Left lobe of liver (tissue), 2 donors: ENCODE measurements around the gene TUBGCP6. TPM values are rescaled to one million over a fixed set of nuclear protein-coding genes. Genes with fewer than 3 reads are reported as not detected.

Experiments
- ATAC-seq: fragments of 200-7000 bp; cut with Tn5 transposase; one replicate; pipeline ENCODE4 v1.9.1; 2020; ENCODE audit warnings: mild to moderate bottlenecking, moderate library complexity
- DNase-seq: peaks from one replicate; pipeline ENCODE4 v3.0.0-alpha.2; 2020; ENCODE audit warnings: low spot score
- total RNA-seq: library from RNA; stranded (reverse); gene quantifications from one replicate; pipeline ENCODE4 v1.2.1, GENCODE V29; 2021
- donor health status: DM: no; HTN: no; CAD: no; lungs with moderate emphysema.
- donor health status: DM: no; HTN: yes; CAD: no.

TUBGCP6 gene
- total RNA-seq, 1 donor from 2014 or later, result 21.3 TPM

DNA sequence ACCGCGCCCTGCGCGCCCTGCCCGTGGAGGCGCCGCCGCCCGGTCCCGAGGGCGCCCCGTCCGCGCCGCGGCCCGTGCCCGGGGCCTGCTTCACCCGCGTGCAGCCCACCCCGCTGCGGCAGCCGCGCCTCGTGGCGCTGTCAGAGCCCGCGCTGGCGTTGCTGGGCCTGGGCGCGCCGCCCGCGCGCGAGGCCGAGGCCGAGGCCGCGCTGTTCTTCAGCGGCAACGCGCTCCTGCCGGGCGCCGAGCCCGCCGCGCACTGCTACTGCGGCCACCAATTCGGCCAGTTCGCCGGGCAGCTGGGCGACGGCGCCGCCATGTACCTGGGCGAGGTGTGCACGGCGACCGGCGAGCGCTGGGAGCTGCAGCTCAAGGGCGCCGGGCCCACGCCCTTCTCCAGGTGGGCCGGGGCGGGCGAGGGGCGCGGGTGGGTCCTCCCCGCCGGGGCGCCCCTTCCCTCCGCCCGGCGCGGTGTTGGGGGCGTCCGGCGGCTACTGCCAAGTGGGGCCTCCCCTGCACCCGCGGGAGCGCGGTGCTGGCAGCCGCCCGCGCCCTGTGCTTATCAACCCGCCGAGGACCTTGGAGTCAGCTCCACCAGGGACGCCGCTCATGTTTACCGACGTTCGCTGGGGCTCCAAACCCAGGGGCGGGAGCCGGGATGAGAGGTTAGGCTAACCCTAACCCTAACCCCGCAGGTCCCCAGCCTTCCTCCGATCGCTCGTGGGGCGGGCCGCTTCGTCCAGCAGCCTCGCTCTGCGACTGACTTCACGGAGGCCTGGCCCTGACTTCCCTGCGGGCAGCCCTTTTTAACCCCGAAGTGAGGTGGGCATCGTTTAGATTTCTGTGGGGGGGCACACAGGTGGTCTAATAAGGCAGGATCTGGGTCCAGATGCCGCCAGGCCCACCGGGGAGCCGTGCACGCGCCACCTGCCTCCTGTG, 43.4 kb downstream of the TUBGCP6 start:
- ATAC-seq, result peak; percentile 1
- no peak for DNase-seq

DNA sequence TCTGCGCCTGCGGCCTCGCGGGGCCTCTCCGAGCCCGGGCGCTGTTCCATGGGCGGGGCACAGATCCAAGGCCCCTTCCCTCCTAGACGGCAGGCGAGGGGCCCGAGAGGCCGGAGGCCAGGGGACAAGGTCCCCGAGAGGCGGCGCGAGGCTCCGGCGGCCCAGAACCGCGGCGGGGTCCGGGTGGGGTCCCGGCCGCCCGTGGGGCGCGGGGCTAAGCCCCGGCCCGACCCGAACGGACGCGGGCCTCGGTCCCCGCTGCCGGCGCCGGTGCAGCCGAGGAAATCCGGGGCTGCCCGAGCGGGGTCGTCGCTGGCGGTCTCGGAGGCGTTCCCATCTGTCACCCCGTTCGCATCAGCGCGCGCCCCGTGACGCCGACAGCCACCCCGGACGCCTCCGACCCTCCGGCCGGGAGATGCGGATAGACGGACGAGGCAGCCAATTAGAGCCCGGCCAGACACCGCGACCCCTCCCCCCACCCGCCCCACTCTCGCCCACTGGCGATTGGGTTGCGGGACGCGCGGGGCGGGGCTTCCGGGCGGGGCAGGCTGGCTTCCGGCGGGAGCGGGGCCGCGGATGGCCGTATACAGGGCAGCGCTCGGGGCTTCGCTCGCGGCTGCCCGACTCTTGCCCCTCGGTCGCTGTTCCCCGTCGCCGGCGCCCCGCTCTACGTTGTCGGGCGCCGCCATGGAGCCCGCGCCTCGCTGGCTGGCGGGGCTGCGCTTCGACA, 44.2 kb downstream of the TUBGCP6 start, which contains the start of gene SELENOO:
TSS of gene SELENOO (plus strand) at position 551 of the 730 bp plus-strand sequence. CDS start at position 577, 26 bp downstream.
- DNase-seq (peak; percentile 96), ATAC-seq (peak; percentile 70)

- peak; percentile 0 for ATAC-seq
- DNase-seq, result no peak
Measured at GRCh38 chr22:50199829-50200460, 44.9 kb downstream of the TUBGCP6 start.

GRCh38 chr22:50199251-50199721, 45.5 kb downstream of the TUBGCP6 start:
- ATAC-seq, result peak; percentile 4
- DNase-seq, result peak; percentile 59

DNA sequence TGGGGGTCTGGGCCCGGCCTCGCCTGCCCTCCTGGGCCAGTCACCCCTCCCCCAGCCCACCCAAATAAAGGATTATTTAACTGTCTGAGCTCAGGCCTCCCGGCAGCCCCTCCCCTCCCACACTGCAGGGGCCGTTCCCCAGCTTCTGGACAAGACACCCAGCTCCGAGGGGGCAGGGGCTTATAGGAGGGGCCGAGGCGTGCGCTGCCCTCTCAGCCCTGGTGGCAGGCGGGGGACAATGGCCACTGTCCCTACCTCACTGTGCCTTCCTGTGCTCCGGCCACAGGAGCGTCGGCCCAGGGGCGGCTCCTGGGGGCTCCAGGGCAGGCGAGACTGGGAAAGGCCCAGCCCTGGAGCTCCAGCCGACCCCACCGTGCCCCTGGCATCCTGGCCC, 46.2 kb downstream of the TUBGCP6 start:
- ATAC-seq, result no peak
- DNase-seq, result no peak

DNA sequence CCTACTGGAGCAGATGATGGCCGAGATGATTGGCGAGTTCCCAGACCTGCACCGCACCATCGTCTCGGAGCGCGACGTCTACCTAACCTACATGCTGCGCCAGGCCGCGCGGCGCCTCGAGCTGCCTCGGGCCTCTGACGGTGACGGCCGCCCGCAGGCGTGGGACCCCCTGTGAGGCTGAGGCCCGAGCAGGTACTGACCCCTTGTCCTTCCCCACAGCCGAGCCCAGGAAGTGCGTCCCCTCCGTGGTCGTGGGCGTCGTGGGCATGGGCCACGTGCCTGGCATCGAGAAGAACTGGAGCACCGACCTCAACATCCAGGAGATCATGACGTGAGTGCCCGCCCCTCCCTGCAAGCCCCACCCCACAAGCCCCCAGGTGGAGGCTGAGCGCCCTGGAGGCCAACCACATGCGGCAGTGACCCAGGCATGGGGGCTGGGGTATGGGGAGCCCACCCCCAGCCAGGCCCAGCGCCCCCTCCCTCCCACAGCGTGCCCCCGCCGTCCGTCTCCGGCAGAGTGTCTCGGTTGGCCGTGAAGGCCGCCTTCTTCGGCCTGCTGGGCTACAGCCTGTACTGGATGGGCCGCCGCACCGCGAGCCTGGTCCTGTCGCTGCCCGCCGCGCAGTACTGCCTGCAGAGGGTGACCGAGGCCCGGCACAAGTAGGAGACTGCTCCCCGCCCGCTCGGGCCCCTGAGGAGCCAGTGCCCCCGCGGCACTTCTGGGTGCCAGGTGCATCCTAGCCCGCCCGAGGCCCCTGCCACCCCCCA, 46.8 kb downstream of the TUBGCP6 start:
- ATAC-seq, result no peak
- no peak for DNase-seq

DNA sequence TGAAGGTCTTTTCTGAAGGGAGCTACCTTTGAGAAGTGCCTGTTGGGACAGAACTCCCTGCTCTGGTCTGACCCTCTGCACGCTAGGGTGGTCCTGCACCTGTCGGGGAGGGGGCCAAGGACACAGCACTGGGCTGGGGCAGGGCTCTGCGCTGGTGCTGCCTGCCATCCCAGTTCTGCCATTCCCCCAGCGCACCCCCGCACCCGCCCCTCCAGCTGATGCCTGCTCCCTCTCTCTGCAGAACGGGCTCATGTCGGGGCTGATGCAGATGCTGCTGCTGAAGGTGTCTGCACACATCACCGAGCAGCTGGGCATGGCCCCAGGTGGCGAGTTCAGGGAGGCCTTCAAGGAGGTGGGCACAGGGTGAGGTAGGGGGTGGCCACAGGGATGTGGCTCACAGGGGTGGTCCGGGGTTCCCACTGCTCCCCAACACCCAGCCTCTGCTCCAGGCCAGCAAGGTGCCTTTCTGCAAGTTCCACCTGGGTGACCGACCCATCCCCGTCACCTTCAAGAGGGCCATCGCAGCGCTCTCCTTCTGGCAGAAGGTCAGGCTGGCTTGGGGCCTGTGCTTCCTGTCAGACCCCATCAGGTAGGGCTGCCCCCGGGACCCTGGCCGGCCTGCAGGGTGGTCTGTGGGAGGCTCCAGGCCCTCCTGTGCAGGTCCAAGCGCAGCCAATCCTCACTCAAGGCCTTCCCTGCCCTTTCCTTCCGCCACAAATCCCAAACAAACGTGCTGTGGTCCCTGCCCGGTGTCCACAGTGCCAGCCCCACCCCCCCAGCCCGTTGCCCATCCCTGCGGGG, 47.6 kb downstream of the TUBGCP6 start:
- ATAC-seq, result no peak
- no peak for DNase-seq

DNA sequence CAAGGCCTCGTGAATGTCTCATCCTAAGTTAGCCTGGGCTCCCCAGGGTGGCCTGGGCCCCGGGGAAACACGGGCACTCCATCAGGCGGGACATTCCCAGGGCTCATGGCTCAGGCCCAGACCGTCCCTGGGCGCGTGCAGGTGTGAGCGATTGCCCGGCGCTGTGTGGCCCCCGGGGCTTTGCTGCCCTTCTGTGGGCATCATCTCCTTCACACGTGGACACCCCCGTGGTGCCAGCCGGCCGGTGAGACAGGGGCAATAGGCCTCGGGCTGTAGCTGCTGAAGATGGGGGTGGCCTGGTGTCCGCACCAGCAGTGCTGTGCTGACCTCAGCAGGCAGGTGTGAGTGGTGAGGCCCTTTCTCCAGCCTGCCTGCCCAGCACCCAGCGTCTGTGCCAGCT, 48.6 kb downstream of the TUBGCP6 start:
- ATAC-seq (peak; percentile 13), DNase-seq (no peak)

DNA sequence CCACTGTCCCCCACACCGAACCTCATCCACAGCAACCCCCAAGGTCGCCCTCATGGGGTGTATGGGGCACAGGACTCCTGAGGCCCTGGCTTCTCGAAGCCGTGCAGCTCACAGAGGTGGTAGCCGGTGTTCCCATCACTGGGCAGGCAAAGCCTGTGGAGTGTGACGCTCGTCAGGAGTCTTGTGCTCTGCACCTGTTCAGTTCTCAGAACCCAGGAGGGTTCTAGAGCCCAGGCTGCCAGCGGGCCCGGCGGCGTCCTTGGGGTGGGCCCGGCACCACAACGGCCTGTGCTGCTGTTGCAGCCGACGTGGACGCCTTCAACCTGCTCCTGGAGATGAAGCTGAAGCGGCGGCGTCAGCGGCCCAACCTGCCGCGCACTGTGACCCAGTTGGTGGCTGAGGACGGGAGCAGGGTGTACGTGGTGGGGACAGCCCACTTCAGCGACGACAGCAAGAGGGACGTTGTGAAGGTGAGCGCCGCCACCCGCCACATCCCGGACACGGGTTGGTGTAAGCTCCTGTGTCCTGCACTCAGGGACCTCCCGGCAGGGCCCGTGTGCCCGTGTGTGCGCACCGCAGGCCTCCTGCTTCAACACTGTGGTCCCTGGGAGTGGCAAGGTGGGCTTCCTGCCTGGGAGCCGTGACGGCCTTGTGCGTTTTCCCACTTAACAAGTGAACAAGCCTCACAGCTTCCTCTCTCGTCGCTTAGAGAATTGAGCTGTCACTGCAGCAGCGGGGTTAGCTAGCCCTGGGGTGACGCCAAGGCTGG, 50.6 kb downstream of the TUBGCP6 start:
- DNase-seq (no peak), ATAC-seq (no peak)

GRCh38 chr22:50193621-50194020, 51.2 kb downstream of the TUBGCP6 start:
- DNase-seq, result no peak

GRCh38 chr22:50192436-50193204, 52.2 kb downstream of the TUBGCP6 start:
- ATAC-seq, result no peak

More at GRCh38 chr22:50193621-50194020, 51.2 kb downstream of the TUBGCP6 start:
- ATAC-seq, result no peak

GRCh38 chr22:50190941-50191741, 53.7 kb downstream of the TUBGCP6 start:
- ATAC-seq (no peak), DNase-seq (no peak)

More at GRCh38 chr22:50192436-50193204, 52.2 kb downstream of the TUBGCP6 start:
- DNase-seq, result no peak

DNA sequence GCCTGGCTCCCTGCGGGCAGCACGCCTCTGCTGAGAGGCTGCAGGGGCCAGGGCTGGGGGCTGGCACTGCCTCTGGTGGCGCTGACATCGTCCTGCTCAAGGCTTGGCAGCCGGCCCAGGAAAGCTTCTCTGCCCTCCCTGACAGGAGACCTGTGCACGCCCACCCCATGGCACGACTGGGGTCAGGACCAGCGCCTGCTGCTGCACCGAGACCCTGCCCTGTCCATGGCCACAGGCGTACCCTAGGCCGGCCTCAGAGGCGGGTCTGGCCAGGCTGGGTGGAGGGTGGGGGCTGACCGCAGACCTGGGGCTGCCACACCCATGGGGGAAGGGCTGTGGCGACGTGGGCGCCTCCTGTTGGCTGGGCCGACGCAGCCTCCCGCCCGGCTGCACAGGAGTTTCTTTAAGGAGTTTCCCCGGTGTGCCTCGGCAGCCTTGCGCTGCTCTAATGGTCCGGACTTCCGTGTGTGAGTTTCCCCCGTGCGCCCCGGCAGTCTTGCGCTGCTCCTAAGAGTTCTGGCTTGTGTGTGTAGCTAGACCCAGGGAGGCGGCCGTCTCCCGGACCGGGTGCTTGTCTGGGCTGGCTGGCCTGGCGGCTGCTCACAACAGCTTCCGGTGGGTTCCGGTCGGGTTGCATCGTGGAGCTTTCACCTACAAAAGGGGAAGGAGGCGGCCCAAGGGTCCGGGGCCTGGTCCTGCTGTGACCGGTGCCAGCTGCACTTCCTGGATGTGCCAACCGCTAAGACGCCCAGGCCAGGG, 54.5 kb downstream of the TUBGCP6 start:
- peak; percentile 75 for DNase-seq
- ATAC-seq, result peak; percentile 55

DNA sequence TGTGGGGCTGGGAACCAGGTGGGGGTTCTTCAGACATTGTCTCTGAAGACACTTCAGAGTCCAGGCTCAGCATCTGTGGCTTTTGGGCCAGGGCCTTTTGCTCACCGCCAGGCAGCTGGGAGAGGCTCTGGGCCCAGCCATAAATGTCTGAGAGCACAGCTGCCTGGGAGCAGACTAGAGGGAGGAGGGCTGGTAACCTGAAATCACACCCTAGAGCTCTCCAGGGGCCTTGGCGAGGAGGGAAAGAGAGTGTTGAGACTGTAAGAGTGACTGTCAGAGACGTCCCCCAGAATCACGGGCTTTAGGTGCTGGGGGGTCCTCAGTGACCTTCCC, 55.0 kb downstream of the TUBGCP6 start:
- DNase-seq (no peak), ATAC-seq (peak; percentile 3)

DNA sequence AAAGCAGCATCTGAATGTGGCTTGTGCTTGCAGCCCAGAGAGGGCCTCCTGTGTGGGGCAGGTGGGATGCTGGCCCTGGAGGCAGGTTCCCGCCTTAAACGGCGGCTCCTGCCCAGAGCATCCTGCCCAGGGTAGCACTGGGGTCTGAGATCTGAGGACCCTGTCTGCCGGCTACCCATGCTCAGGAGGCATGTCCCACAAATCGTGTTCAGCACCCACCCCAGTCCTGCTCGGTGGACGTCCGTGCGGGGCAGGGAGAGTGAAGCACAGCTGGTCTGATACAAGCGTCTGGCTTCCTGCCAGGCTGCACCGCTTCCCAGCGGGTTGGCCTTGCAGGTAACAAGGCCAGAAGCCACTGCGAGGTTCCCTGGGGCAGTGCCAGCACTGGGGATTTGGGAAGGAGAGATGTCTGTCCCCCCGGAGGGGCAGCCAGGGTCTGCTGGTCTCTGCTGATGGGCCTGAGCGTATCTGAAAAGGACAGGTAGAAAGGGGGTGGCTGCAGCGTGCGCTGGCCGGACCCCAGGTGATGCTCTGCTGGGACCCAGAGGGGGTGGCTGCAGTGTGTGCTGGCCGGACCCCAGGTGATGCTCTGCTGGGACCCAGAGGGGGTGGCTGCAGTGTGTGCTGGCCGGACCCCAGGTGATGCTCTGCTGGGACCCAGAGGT, 55.5 kb downstream of the TUBGCP6 start:
- no peak for ATAC-seq
- peak; percentile 61 for DNase-seq

GRCh38 chr22:50188356-50188755, 56.5 kb downstream of the TUBGCP6 start:
- no peak for ATAC-seq

More at GRCh38 chr22:50188356-50188755, 56.5 kb downstream of the TUBGCP6 start:
- peak; percentile 43 for DNase-seq
